Subcutaneous adipose tissue (tissue), 4 donors: Measurements from ENCODE around the gene KCNE1. TPM values are rescaled to one million over a fixed set of nuclear protein-coding genes. Genes with fewer than 3 reads are reported as not detected.

ENCODE experiments used
- CTCF ChIP-seq: fragments of 450-650 bp; IDR thresholded peaks from one replicate; pipeline ENCODE4 v1.5.1; 2016; ENCODE audit warnings: low read depth, mild to moderate bottlenecking, control low read depth, antibody characterized with exemption, moderate library complexity
- total RNA-seq, 4 donors: library from RNA; depleted of rRNA; stranded (reverse); fragments of >200 nt; gene quantifications; one replicate each; pipeline ENCODE4 v1.1.0, GENCODE V29; 2016

The KCNE1 gene
- total RNA-seq, 4 donors from 2014 or later, result 5.7 to 28.9 (median 10.4) TPM

GRCh38 chr21:34545079-34545884 is 33.3 kb upstream of the KCNE1 start:
- TF ChIP-seq CTCF, result no peak

DNA sequence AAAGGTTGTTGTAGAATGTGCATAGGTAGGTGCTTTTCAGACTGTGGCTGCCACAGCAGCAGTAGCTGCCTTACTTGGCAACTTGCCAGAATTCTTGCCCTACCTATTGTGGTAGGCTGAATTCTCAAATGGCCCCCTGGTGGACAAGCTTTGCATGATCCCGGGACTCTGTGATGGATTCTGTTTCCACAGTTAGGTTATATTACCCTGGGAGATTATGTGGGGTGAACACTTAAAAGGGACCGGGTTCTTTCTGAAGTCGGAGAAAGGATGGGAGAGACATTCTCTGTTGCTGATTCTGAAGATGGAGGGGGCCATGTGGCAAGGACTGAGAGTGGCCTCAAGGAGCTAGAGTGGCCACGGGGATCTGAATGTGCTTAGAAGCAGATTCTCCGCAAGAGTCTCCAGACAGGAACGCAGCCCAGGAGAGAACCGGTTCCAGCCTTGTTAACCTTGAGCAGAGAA is 32.1 kb upstream of the KCNE1 start:
- TF ChIP-seq CTCF, result no peak

- TF ChIP-seq CTCF, result no peak
Measured at GRCh38 chr21:34543017-34543416, 31.0 kb upstream of the KCNE1 start.

GRCh38 chr21:34540206-34540605 is 28.2 kb upstream of the KCNE1 start:
- TF ChIP-seq CTCF, result no peak

- TF ChIP-seq CTCF, result no peak
Measured at GRCh38 chr21:34537838-34538237, 25.8 kb upstream of the KCNE1 start.

DNA sequence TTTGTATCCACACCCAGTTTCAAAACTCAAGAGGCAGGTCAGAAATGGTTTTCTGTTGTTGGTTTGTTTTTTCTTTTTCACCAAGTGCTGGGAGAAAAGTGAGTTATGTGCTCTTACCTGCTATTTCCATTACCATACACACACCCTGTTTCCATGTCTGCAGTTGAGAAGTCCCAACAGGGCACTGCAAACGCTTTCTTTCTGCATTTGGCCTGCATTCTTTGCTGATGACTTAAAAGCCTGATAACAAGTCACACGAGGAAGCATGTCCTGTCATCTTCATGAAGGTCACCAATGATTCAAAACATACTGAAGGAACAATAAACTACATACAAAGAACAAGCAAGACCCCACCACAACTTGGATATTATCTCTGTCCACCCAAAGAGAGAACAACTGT is 24.8 kb upstream of the KCNE1 start:
- no peak for TF ChIP-seq CTCF

DNA sequence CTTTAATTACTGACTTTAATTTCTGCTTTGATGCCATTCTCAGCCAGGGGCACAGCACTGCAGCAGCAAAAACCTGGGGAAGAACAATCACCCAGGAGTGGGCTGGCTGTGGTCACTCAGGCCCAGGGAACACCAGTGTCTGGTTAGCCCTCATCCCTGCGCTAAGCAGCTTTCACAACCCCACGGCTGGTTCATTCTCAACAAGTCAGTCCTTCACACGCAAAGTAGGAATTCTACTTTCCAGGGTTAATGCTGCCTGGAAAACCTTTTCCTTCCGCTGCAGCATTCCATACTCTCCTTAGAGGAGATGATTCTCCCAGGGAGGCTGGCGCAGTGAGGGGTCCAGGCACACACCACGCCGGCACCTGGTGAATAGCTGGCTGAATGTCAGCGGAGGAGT is 24.3 kb upstream of the KCNE1 start:
- no peak for TF ChIP-seq CTCF
